GM19043 (cell line): ENCODE results near the gene FOXS1.

Source experiments
- ATAC-seq: cut with Tn5 transposase; IDR thresholded peaks from one replicate; pipeline ENCODE4 v1.9.1; 2021; ENCODE audit warnings: low read depth; ENCODE audit not compliant: unreplicated experiment

Gene FOXS1

GRCh38 chr20:31803552-31804291, 41.7 kb downstream of the FOXS1 start:
- no peak for ATAC-seq

GRCh38 chr20:31801508-31801907, 43.9 kb downstream of the FOXS1 start:
- no peak for ATAC-seq

- ATAC-seq = no peak
These were observed 48.0 kb downstream of the FOXS1 start for GRCh38 chr20:31797364-31797763.
